Endothelial cell of umbilical vein (primary cell): ENCODE results near the gene RANBP17. TPM values are rescaled to one million over a fixed set of nuclear protein-coding genes. Genes with fewer than 3 reads are reported as not detected.

Experiments
- BruUV-seq: library from RNA; stranded (reverse); fragments of 400-500 nt; replicated peaks from 2 replicates; lab custom pipeline; 2021; lab: Mats Ljungman, UMichigan
- CTCF ChIA-PET: fragments of 300-600, 350-600 bp; sonication (Branson Sonifier 250); formaldehyde crosslinking; loops from one replicate; lab custom pipeline; 2021; ENCODE audit warnings: antibody characterized with exemption, inconsistent platforms; lab: Charles Lee
- POLR2A ChIA-PET: fragments of 300-600, 350-600 bp; sonication (Branson Sonifier 250); formaldehyde crosslinking; loops from one replicate; lab custom pipeline; 2021; ENCODE audit warnings: antibody characterized with exemption, inconsistent platforms; lab: Charles Lee
- DNase-seq: peaks from one replicate; pipeline ENCODE4 v3.0.0-alpha.2; 2011; ENCODE audit warnings: low read depth, low spot score
- FAIRE-seq: peaks from 2 replicates; lab custom pipeline; 2011; peaks lifted over from hg19 to GRCh38; lab: Jason Lieb, UNC
- H2AFZ ChIP-seq: 2 replicates; pipeline ENCODE4 v1.6.0; 2012; ENCODE audit warnings: low read depth, low read length, control low read depth, inconsistent platforms
- H3K27ac ChIP-seq: 2 replicates; pipeline ENCODE4 v1.5.1; 2011; ENCODE audit warnings: low read depth, mild to moderate bottlenecking, control low read depth, low read length, moderate library complexity; ENCODE audit not compliant: insufficient read depth
- H3K27me3 ChIP-seq, 2 experiments: 2 replicates each; pipeline versions ENCODE4 v1.6.0 to v1.6.1; 2011; ENCODE audit warnings: low read length in 2 of 2, mixed read lengths in 1 of 2; ENCODE audit not compliant: control insufficient read depth in 2 of 2, insufficient read depth in 2 of 2
- H3K36me3 ChIP-seq, 2 experiments: 2 replicates in 1 of 2; 3 replicates in 1 of 2; pipeline ENCODE4 v1.5.1; 2011; ENCODE audit warnings: low read length in 2 of 2, mild to moderate bottlenecking in 1 of 2, moderate library complexity in 1 of 2; ENCODE audit not compliant: control insufficient read depth in 2 of 2, insufficient read depth in 2 of 2; ENCODE audit errors: extremely low read depth in 1 of 2
- H3K4me1 ChIP-seq: 3 replicates; pipeline ENCODE4 v1.5.1; 2011; ENCODE audit warnings: mild to moderate bottlenecking, low read length; ENCODE audit not compliant: control insufficient read depth, insufficient read depth; ENCODE audit errors: extremely low read depth
- H3K4me2 ChIP-seq: 2 replicates; pipeline ENCODE4 v1.6.1; 2011; ENCODE audit warnings: low read length, control low read depth, mixed read lengths; ENCODE audit not compliant: insufficient read depth
- H3K4me3 ChIP-seq, 3 experiments: fragments of 200-600 bp in 1 of 3; sonication (generic), shearing (Covaris generic) in 1 of 3; replicated peaks in 1 of 3; 2 replicates each; pipeline ENCODE4 v1.5.1; 2011 to 2016; ENCODE audit warnings: control low read depth in 3 of 3, low read length in 3 of 3, mild to moderate bottlenecking in 2 of 3, inconsistent platforms in 1 of 3, low read depth in 1 of 3, moderate library complexity in 1 of 3; ENCODE audit not compliant: insufficient read depth in 1 of 3
- H3K79me2 ChIP-seq: 2 replicates; pipeline ENCODE4 v1.6.0; 2012; ENCODE audit warnings: low read length, inconsistent platforms; ENCODE audit not compliant: control insufficient read depth, insufficient read depth
- H3K9ac ChIP-seq: replicated peaks from 2 replicates; pipeline ENCODE3; 2011; ENCODE audit warnings: low read length, control low read depth; ENCODE audit not compliant: insufficient read depth; ENCODE audit errors: extremely low read depth
- H3K9me1 ChIP-seq: replicated peaks from 3 replicates; pipeline ENCODE4 v1.6.0; 2011; ENCODE audit warnings: mild to moderate bottlenecking, low read length; ENCODE audit not compliant: control insufficient read depth, insufficient read depth; ENCODE audit errors: extremely low read depth
- H3K9me3 ChIP-seq: replicated peaks from 2 replicates; pipeline ENCODE4 v1.5.1; 2012; ENCODE audit warnings: low read length, inconsistent platforms; ENCODE audit not compliant: control insufficient read depth, insufficient read depth
- H4K20me1 ChIP-seq: replicated peaks from 2 replicates; pipeline ENCODE3; 2011; ENCODE audit warnings: mild to moderate bottlenecking, low read length; ENCODE audit not compliant: control insufficient read depth, insufficient read depth; ENCODE audit errors: extremely low read depth
- CTCF ChIP-seq, 2 donors: IDR thresholded peaks; 1 replicate in 1 of 2; 2 replicates in 1 of 2; pipeline ENCODE4 v1.5.1; 2011; ENCODE audit warnings: low read length in 2 of 2, mild to moderate bottlenecking in 2 of 2, moderate library complexity in 2 of 2, control low read depth in 1 of 2, inconsistent platforms in 1 of 2, low read depth in 1 of 2; ENCODE audit not compliant: insufficient read depth in 1 of 2; ENCODE audit errors: extremely low read depth in 1 of 2
- EZH2 ChIP-seq: IDR thresholded peaks from 2 replicates; pipeline ENCODE4 v1.6.1; 2012; ENCODE audit warnings: borderline replicate concordance, low read depth, mild to moderate bottlenecking, moderate library complexity, low read length, inconsistent platforms; ENCODE audit not compliant: severe bottlenecking
- FOS ChIP-seq: IDR thresholded peaks from 2 replicates; pipeline ENCODE4 v1.6.1; 2011; ENCODE audit warnings: mild to moderate bottlenecking, low read length, moderate library complexity, borderline replicate concordance; ENCODE audit not compliant: insufficient read depth
- GATA2 ChIP-seq: IDR thresholded peaks from 2 replicates; pipeline ENCODE4 v1.7.0; 2011; ENCODE audit warnings: low read depth, mild to moderate bottlenecking, moderate library complexity, mixed read lengths, low read length; ENCODE audit not compliant: insufficient read length, insufficient read depth
- JUN ChIP-seq: IDR thresholded peaks from 2 replicates; pipeline ENCODE4 v1.6.1; 2011; ENCODE audit warnings: borderline replicate concordance, low read depth; ENCODE audit not compliant: insufficient read length, insufficient read depth
- MAX ChIP-seq: IDR thresholded peaks from 2 replicates; pipeline ENCODE4 v1.6.1; 2011; ENCODE audit not compliant: insufficient read depth, insufficient read length
- MYC ChIP-seq: IDR thresholded peaks from one replicate; pipeline ENCODE4 v1.6.1; 2011; ENCODE audit warnings: mild to moderate bottlenecking, low read depth, low read length
- POLR2A ChIP-seq: IDR thresholded peaks from 2 replicates; pipeline ENCODE4 v1.6.1; 2012; ENCODE audit warnings: low read depth, mild to moderate bottlenecking, control low read depth, low read length
- POLR2AphosphoS5 ChIP-seq: IDR thresholded peaks from 2 replicates; pipeline ENCODE4 v1.6.1; 2012; ENCODE audit warnings: low read depth, mild to moderate bottlenecking, control low read depth, low read length, moderate library complexity; ENCODE audit not compliant: insufficient read depth
- dilution Hi-C: fragments of 300-500 bp; cut with MboI; formaldehyde crosslinking; loops from one replicate; pipeline ENCODE4 v1.15.0; 2019; ENCODE audit warnings: low sequenced_read_pairs; ENCODE audit not compliant: extremely low pct_ligation_motif_present
- intact Hi-C: fragments of 100-400 bp; cut with micrococcal nuclease; formaldehyde crosslinking; loops from one replicate; pipeline ENCODE4 v1.10.0; 2022
- polyA plus RNA-seq, 4 experiments: library from polyadenylated mRNA; depleted of rRNA in 3 of 4; stranded (reverse) in 3 of 4; unstranded in 1 of 4; fragments of >200 nt; gene quantifications; 2 replicates each; pipeline versions ENCODE4 v1.2.1 to v1.2.3, GENCODE V29; 2011 to 2012; ENCODE audit warnings: missing spikeins in 1 of 4
- total RNA-seq: library from RNA; stranded (reverse); gene quantifications from 2 replicates; pipeline ENCODE4 v1.2.3, GENCODE V29; 2021

Gene RANBP17
- total and polyA plus RNA-seq, 2 donors (not counting 3 experiments of a cell fraction or from before 2014, with no cell fraction given), result 5.6 to 13.6 TPM

- dilution Hi-C loops (no loop called here), intact Hi-C loops (no loop called here)
- no TSS peak for BruUV-seq
- no peaks in the 10 kb centered on the region for H3K79me2 ChIP-seq
- TF ChIP-seq JUN (no peak), FOS (no peak), MAX (no peak), POLR2AphosphoS5 (no peak), GATA2 (no peak), POLR2A (no peak), MYC (no peak), CTCF (IDR thresholded peaks at IDR 0.05; ENCODE audit: extremely low read depth in 1 of 2, insufficient read depth in 1 of 2, low read depth in 1 of 2, low read length in 2 of 2) (no peak), EZH2 (no peak)
- H3K4me3 ChIP-seq, result no peak overlapping the region
- no peaks in the 10 kb centered on the region for H3K9me1 ChIP-seq
- no peak overlapping the region for H3K9ac ChIP-seq
- POLR2A ChIA-PET, result no interaction called here
- no peak overlapping the region for H3K4me2 ChIP-seq
- H3K27me3 ChIP-seq, result no peaks in the 10 kb centered on the region
- H3K36me3 ChIP-seq, result no peaks in the 10 kb centered on the region
- CTCF ChIA-PET, result interaction anchor here (1.2 to 3.6 kb wide), 6 partner anchors 14 to 417 kb away, joined by 3 to 20 read pairs (median 4); no protein-coding TSS in a partner anchor
- no peak for FAIRE-seq
- no peaks in the 10 kb centered on the region for H3K9me3 ChIP-seq
- DNase-seq, result peak; percentile 42
- peaks cover 10% of the 10 kb centered on the region for H3K4me1 ChIP-seq
- H3K27ac ChIP-seq, result no peak overlapping the region
- no peak overlapping the region for H2AFZ ChIP-seq
- no peaks in the 10 kb centered on the region for H4K20me1 ChIP-seq
Observed at GRCh38 chr5:171226096-171226754, 364.4 kb downstream of the RANBP17 start.
